Measurements from ENCODE around the gene CDHR3.

GRCh38 chr7:105932835-105933477, 30.1 kb upstream of the CDHR3 start:
- TF ChIP-seq CTCF (IDR thresholded peaks at IDR 0.05; ENCODE audit: extremely low read depth in 1 of 2, insufficient read depth in 1 of 2, low read depth in 1 of 2, low read length in 2 of 2): no peak
- TF ChIP-seq EZH2 (IDR thresholded peaks at IDR 0.05; ENCODE audit: borderline replicate concordance, low read depth, low read length, severe bottlenecking): no peak
- no peak for TF ChIP-seq POLR2A (IDR thresholded peaks at IDR 0.05; ENCODE audit: low read depth, low read length)
- TF ChIP-seq FOS (IDR thresholded peaks at IDR 0.05; ENCODE audit: borderline replicate concordance, insufficient read depth, low read length): no peak
- no peak for TF ChIP-seq POLR2AphosphoS5 (IDR thresholded peaks at IDR 0.05; ENCODE audit: insufficient read depth, low read depth, low read length)
- TF ChIP-seq JUN (IDR thresholded peaks at IDR 0.05; ENCODE audit: borderline replicate concordance, insufficient read depth, insufficient read length, low read depth): no peak

All from endothelial cell of umbilical vein (primary cell).